ENCODE results near the gene ACKR2.

Gene ACKR2

DNA sequence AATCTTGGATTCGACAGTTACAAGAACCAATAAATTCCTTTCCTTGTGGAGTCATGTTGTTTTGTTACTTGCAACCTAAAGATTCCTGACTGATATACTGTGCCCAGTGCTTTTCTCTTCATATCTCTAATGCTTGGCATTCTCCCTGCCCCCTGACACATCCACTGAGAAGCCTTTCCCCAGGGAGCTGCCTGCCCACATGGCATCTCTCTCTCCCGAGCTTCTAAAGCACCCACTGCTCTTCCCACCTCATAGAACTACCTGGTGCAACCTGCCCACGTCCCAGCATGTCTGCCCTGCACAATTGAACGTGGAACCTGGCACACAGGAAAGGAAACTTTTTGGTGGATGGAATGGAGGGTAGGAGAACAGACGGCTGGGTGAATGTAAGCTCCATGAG, 59.6 kb downstream of the ACKR2 start:
- H4K20me1 ChIP-seq (ENCODE audit: insufficient read depth, low read length): no peaks in the 10 kb centered on the region
- H2AFZ ChIP-seq (ENCODE audit: low read depth, low read length): no peak overlapping the region
- no peak overlapping the region for H3K9ac ChIP-seq (ENCODE audit: low read length)
- no peak overlapping the region for H3K4me3 ChIP-seq (ENCODE audit: low read length)
- H3K36me3 ChIP-seq (replicated peaks; ENCODE audit: low read depth, low read length): no peaks in the 10 kb centered on the region
- no peaks in the 10 kb centered on the region for H3K4me1 ChIP-seq (ENCODE audit: low read length)
- H3K27ac ChIP-seq (ENCODE audit: low read length): no peak overlapping the region
- no peaks in the 10 kb centered on the region for H3K79me2 ChIP-seq (ENCODE audit: low read length)
- no peak overlapping the region for H3K4me2 ChIP-seq (ENCODE audit: low read length)
- no peak for TF ChIP-seq EZH2phosphoT487 (IDR thresholded peaks at IDR 0.05; ENCODE audit: low read depth)
- TF ChIP-seq, protein P1, sequence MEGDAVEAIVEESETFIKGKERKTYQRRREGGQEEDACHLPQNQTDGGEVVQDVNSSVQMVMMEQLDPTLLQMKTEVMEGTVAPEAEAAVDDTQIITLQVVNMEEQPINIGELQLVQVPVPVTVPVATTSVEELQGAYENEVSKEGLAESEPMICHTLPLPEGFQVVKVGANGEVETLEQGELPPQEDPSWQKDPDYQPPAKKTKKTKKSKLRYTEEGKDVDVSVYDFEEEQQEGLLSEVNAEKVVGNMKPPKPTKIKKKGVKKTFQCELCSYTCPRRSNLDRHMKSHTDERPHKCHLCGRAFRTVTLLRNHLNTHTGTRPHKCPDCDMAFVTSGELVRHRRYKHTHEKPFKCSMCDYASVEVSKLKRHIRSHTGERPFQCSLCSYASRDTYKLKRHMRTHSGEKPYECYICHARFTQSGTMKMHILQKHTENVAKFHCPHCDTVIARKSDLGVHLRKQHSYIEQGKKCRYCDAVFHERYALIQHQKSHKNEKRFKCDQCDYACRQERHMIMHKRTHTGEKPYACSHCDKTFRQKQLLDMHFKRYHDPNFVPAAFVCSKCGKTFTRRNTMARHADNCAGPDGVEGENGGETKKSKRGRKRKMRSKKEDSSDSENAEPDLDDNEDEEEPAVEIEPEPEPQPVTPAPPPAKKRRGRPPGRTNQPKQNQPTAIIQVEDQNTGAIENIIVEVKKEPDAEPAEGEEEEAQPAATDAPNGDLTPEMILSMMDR (IDR thresholded peaks at IDR 0.05; ENCODE audit: low read depth, low read length): no peak
- H3K27me3 ChIP-seq (ENCODE audit: low read depth, low read length): peaks cover 3% of the 10 kb centered on the region; the same call in 1 of the 2 replicates
- no peaks in the 10 kb centered on the region for H3K9me3 ChIP-seq (ENCODE audit: insufficient read depth, low read length)

DNA sequence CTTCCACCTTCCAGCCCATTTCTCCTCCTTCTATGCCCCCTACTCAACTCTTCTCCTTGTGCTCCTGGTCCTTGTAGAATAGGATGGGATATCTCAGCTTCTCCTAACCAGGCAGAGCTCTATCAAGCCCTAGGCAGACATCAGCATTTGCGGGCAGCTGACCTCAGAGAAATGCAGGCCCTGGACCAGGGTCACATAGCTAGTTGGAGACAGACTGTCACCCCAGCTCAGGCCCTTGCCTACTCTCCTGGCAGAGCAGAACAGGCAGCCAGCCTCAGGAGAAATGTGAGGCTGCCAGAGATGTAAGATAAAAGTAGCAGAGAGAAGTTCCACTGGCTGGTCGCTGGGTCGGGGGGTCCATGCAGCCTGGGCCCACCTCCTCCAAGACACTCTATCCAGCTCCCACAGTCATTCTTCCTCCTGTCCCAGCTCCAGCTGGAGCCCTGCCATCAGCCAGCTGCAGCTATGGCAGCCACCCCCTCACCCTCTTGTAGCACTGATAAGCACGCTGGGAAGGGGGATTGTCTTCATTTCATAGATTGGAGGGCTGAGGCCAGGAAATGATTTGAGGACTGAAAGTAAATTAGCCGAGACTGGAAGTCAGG, 62.4 kb downstream of the ACKR2 start:
- Histone ChIP-seq H3K36me3 (replicated peaks; ENCODE audit: low read depth, low read length) (no peaks in the 10 kb centered on the region), H4K20me1 (ENCODE audit: insufficient read depth, low read length) (no peaks in the 10 kb centered on the region), H3K9me3 (ENCODE audit: insufficient read depth, low read length) (no peaks in the 10 kb centered on the region), H2AFZ (ENCODE audit: low read depth, low read length) (no peak overlapping the region), H3K27ac (ENCODE audit: low read length) (no peak overlapping the region), H3K27me3 (ENCODE audit: low read depth, low read length) (peaks cover 5% of the 10 kb centered on the region; the same call in 1 of the 2 replicates), H3K4me3 (ENCODE audit: low read length) (no peak overlapping the region), H3K79me2 (ENCODE audit: low read length) (no peaks in the 10 kb centered on the region), H3K4me2 (ENCODE audit: low read length) (no peak overlapping the region), H3K9ac (ENCODE audit: low read length) (no peak overlapping the region), H3K4me1 (ENCODE audit: low read length) (no peaks in the 10 kb centered on the region)
- no peak for TF ChIP-seq EZH2phosphoT487 (IDR thresholded peaks at IDR 0.05; ENCODE audit: low read depth)
- TF ChIP-seq, protein P1 (IDR thresholded peaks at IDR 0.05; ENCODE audit: low read depth, low read length): no peak

DNA sequence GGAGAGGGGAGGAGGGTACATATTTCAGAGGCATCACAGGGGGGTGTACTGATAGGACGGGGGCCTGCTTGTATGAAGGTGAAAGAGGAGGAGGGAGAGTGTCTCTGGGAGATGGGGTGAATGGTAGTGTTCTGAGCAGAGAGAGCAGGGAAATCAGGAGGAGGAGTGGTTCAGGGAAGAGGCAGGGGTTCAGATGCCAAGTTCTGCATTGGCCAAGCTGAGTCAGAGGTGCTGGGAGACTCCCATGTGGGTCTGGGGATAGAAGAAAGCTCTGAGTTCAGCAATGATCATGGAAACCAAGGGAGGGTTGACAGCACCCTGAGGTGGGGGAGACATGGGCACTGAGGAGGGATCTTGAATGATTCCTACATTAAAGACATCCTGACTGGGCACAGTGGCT, 63.5 kb downstream of the ACKR2 start:
- Histone ChIP-seq H3K27me3 (ENCODE audit: low read depth, low read length) (peaks cover 5% of the 10 kb centered on the region; the same call in 1 of the 2 replicates), H3K36me3 (replicated peaks; ENCODE audit: low read depth, low read length) (no peaks in the 10 kb centered on the region), H3K9me3 (ENCODE audit: insufficient read depth, low read length) (no peaks in the 10 kb centered on the region), H3K4me2 (ENCODE audit: low read length) (no peak overlapping the region), H3K27ac (ENCODE audit: low read length) (no peak overlapping the region), H3K79me2 (ENCODE audit: low read length) (no peaks in the 10 kb centered on the region), H2AFZ (ENCODE audit: low read depth, low read length) (no peak overlapping the region), H3K9ac (ENCODE audit: low read length) (no peak overlapping the region), H3K4me3 (ENCODE audit: low read length) (no peak overlapping the region), H4K20me1 (ENCODE audit: insufficient read depth, low read length) (no peaks in the 10 kb centered on the region), H3K4me1 (ENCODE audit: low read length) (no peaks in the 10 kb centered on the region)
- no peak for TF ChIP-seq EZH2phosphoT487 (IDR thresholded peaks at IDR 0.05; ENCODE audit: low read depth)
- TF ChIP-seq, protein P1 (IDR thresholded peaks at IDR 0.05; ENCODE audit: low read depth, low read length): no peak

DNA sequence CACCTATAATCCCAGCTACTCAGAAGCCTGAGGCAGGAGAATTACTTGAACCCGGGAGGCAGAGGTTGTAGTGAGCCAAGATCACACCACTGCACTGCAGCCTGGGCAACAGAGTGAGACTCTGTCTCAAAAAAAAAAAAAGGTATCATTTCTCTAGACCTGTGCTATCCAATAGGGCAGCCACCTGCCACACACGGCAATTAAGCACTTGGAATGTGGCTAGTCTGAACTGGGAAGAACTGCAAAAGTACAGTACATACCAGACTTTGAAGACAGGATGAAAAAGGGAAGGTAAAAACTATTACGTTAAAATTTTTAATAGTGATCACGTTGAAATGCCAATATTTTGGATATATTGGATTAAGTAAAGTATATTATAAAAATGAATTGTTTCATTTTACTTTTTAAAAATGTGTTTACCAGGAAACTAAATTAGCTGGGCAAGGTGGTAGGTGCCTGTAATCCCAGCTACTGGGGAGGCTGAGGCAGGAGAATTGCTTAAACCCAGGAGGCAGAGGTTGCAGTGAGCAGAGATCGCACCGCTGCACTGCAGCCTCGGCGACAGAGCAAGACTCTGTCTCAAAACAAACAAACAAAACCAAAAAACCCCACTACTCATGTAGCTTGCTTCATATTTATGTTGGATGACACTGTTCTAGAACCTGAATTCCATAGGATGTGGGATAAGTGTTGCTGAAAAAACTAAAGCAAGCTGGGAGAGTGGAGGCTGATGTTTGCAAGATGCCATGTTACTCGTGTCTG, 64.2 kb downstream of the ACKR2 start:
- Histone ChIP-seq H3K27ac (ENCODE audit: low read length) (no peak overlapping the region), H3K79me2 (ENCODE audit: low read length) (no peaks in the 10 kb centered on the region), H3K9me3 (ENCODE audit: insufficient read depth, low read length) (no peaks in the 10 kb centered on the region), H4K20me1 (ENCODE audit: insufficient read depth, low read length) (no peaks in the 10 kb centered on the region), H3K36me3 (replicated peaks; ENCODE audit: low read depth, low read length) (no peaks in the 10 kb centered on the region), H3K4me2 (ENCODE audit: low read length) (no peak overlapping the region), H2AFZ (ENCODE audit: low read depth, low read length) (no peak overlapping the region), H3K4me3 (ENCODE audit: low read length) (no peak overlapping the region), H3K4me1 (ENCODE audit: low read length) (no peaks in the 10 kb centered on the region), H3K27me3 (ENCODE audit: low read depth, low read length) (peaks cover 5% of the 10 kb centered on the region; the same call in 1 of the 2 replicates), H3K9ac (ENCODE audit: low read length) (no peak overlapping the region)
- TF ChIP-seq, protein P1 (IDR thresholded peaks at IDR 0.05; ENCODE audit: low read depth, low read length): no peak
